Measurements from ENCODE around the gene ATP2B2.

ATP2B2 gene

GRCh38 chr3:10405816-10406215 lies 99.6 kb downstream of the ATP2B2 start:
- no peak overlapping the region for H3K4me3 ChIP-seq (ENCODE audit: low read depth, low read length)
- TF ChIP-seq CTCF (IDR thresholded peaks at IDR 0.05; ENCODE audit: low read depth, low read length): no peak

GRCh38 chr3:10404876-10405275 lies 100.5 kb downstream of the ATP2B2 start:
- no peak overlapping the region for H3K4me3 ChIP-seq (ENCODE audit: low read depth, low read length)
- no peak for TF ChIP-seq CTCF (IDR thresholded peaks at IDR 0.05; ENCODE audit: low read depth, low read length)

- no peak overlapping the region for H3K4me3 ChIP-seq (ENCODE audit: low read depth, low read length)
- no peak for TF ChIP-seq CTCF (IDR thresholded peaks at IDR 0.05; ENCODE audit: low read depth, low read length)
Observed at GRCh38 chr3:10404377-10404776, 101.0 kb downstream of the ATP2B2 start.

- TF ChIP-seq CTCF (IDR thresholded peaks at IDR 0.05; ENCODE audit: low read depth, low read length): no peak
- H3K4me3 ChIP-seq (ENCODE audit: low read depth, low read length): no peak overlapping the region
Observed at GRCh38 chr3:10401990-10402761, 103.2 kb downstream of the ATP2B2 start.

GRCh38 chr3:10400749-10401495 lies 104.5 kb downstream of the ATP2B2 start:
- H3K4me3 ChIP-seq (ENCODE audit: low read depth, low read length): no peak overlapping the region
- TF ChIP-seq CTCF (IDR thresholded peaks at IDR 0.05; ENCODE audit: low read depth, low read length): no peak

GRCh38 chr3:10400050-10400748 lies 105.2 kb downstream of the ATP2B2 start:
- H3K4me3 ChIP-seq (ENCODE audit: low read depth, low read length): no peak overlapping the region
- TF ChIP-seq CTCF (IDR thresholded peaks at IDR 0.05; ENCODE audit: low read depth, low read length): no peak
